ENCODE data around the gene ZNF469. TPM values are rescaled to one million over a fixed set of nuclear protein-coding genes. Genes with fewer than 3 reads are reported as not detected.
A peak's percentile ranks its signal among the peaks of the same experiment; 100 is the strongest.

Gene ZNF469
- total RNA-seq, 3 donors from 2014 or later (not counting 1 experiment from before 2014, with no cell fraction given): 4.5 to 5.8 (median 4.9) TPM

DNA sequence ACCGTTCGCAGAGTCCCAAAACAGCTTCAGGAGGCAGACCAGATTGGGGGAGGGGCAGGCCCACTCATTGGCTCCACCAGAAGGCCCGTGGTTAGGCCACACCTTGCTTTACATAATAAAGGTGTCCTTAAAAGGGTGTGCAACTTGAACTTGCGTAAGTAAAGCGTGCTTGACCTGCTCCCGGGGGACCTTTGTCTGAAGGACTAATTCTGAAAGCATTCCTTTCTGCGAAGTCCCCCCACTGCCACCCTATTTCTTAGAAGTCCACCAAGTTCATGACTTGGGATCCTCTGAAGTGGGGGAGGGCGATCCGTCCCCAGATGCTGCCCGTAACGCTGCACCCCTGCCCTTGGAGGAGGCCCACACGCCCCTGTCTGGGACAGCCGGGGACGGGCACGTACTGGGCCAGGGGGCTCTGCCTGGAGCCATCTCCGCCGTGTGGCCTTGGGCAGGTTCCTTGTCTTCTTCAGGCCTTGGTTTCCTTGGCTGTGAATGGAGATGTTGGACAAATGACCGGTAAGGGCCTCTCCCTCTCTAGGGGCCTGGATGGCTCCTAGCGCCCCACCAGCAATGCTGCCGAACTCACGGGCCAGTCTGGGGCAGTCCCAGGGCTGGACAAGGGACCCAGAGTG is 823 bp upstream of the ZNF469 start:
- intact Hi-C loops (cut with micrococcal nuclease): no loop called here
- peaks cover 7% of the 10 kb centered on the region for H3K4me1 ChIP-seq (ENCODE audit: control insufficient read depth, insufficient read depth, low read length)
- H3K27me3 ChIP-seq (ENCODE audit: control insufficient read depth, insufficient read depth, low read length): peaks cover 24% of the 10 kb centered on the region
- H3K27ac Mint-ChIP-seq: no peak overlapping the region
- H3K36me3 Mint-ChIP-seq: no peaks in the 10 kb centered on the region
- peaks cover 15 to 28% of the 10 kb centered on the region in 2 donors for H3K27me3 Mint-ChIP-seq (ENCODE audit: low read depth in 2 of 2)
- H3K9me3 ChIP-seq (ENCODE audit: control insufficient read depth, insufficient read depth, low read length): no peaks in the 10 kb centered on the region
- H3K4me3 ChIP-seq (ENCODE audit: low read length): no peak overlapping the region
- no peaks in the 10 kb centered on the region for H3K9me3 Mint-ChIP-seq
- no peaks in the 10 kb centered on the region for H3K36me3 ChIP-seq (ENCODE audit: control insufficient read depth, insufficient read depth, low read length)
- DNase-seq: no peak
- no peak overlapping the region for H3K27ac ChIP-seq (ENCODE audit: low read length)
- no peak overlapping the region for H3K4me3 Mint-ChIP-seq
- ATAC-seq: no peak
- TF ChIP-seq CTCF (IDR thresholded peaks at IDR 0.05): no peak
- 88% methylated on average over 21 of the region's 21 CpGs for WGBS (ENCODE audit: insufficient coverage)
- H3K4me1 Mint-ChIP-seq: peaks cover 0 to 4% of the 10 kb centered on the region in 2 donors

DNA sequence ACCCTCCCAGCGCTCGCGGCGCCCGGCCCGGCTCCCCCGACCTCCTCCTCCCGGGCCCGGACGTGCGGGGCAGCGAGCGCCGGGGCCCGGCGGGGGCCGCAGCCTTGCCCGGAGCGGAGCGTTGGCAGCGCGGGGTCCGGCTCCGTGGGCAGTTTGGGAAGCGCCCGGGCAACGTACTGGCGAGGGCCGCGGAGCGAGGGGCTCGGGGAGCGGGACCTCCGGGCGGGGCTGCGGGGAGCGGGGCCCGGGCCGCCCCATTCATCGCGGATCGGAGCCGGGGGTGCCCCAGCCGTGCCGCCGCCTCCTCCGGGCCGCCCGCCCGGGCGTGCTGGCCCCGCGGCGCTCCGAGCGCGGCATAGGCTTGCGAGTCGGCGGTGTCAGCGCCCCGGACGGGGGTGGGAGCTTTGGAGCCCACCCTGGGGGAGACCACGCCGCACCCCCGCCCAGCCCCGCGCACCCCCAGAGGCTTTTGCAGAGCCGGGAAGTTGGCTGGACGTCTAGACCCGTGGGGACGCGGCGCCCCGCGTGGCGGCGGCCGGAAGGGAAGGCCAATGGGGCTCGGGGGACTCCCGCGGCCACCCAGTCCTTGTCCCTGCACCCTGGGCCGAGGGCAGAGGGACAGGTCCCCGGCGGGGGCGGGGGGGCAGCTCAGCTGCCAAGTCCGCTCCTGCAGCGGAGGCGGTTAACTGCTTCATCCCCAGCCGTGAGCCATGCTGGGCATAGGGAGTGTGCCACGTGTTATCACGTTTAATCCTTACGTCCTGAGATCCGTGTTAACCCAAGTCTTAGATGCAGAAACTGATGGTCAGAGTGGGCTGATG is 852 bp downstream of the ZNF469 start:
- Mint-ChIP-seq H3K4me1 (peaks cover 0 to 4% of the 10 kb centered on the region in 2 donors), H3K9me3 (no peaks in the 10 kb centered on the region), H3K4me3 (no peak overlapping the region), H3K27ac (no peak overlapping the region), H3K36me3 (no peaks in the 10 kb centered on the region), H3K27me3 (ENCODE audit: low read depth in 2 of 2) (peaks cover 15 to 28% of the 10 kb centered on the region in 2 donors)
- TF ChIP-seq CTCF (IDR thresholded peaks at IDR 0.05): no peak
- H3K4me1 ChIP-seq (ENCODE audit: control insufficient read depth, insufficient read depth, low read length): peaks cover 7% of the 10 kb centered on the region
- intact Hi-C loops (cut with micrococcal nuclease): no loop called here
- no peaks in the 10 kb centered on the region for H3K9me3 ChIP-seq (ENCODE audit: control insufficient read depth, insufficient read depth, low read length)
- H3K27ac ChIP-seq (ENCODE audit: low read length): no peak overlapping the region
- DNase-seq (peak in 1 of 2 donors; percentile 9), ATAC-seq (peak in 1 of 3 donors; percentile 62)
- WGBS (ENCODE audit: insufficient coverage): 3% methylated on average over 94 of the region's 94 CpGs
- H3K27me3 ChIP-seq (ENCODE audit: control insufficient read depth, insufficient read depth, low read length): peaks cover 24% of the 10 kb centered on the region
- no peak overlapping the region for H3K4me3 ChIP-seq (ENCODE audit: low read length)
- no peaks in the 10 kb centered on the region for H3K36me3 ChIP-seq (ENCODE audit: control insufficient read depth, insufficient read depth, low read length)

DNA sequence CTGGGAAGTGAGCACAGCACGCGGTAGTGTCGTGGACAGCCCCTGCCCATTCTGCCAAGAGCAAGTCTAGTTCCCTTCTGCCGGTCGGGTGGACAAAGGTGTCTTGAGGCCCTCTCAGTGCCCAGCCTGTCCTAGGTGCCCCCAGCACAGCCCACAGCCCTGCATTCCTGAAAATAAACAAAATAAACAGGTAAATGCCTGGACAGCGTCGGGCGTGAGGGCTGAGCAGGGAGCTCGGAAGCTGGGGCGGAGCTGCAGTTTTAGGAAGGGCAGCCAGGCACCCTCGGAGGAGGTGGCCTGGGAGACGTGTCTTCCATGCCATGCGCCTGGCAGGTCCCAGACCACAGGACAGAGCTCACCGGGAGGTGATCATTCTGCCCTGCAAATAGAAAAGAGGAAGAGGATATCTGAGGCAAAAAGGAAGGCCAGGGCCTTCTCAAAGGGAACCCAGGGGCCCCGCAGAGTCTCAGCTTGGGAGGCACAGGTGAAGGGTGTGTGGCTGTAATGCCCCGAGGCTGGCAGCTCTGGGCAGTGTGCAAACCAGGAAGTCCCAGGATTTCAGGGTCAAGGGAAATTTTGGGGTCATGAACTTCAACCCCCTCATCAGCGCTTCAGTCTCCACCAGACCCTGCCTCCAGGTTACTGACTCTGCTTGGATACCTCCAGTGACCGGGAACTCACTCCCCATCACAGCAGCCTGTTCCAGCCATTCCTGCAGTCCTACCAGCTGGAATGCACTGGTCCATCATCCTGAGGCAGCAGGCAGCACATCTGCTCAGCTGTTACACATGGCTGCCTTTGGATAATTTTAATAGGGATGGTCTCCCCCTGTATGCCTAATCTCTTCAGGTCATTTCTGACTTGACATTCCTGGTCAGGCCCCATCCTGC is 1.7 kb downstream of the ZNF469 start:
- TF ChIP-seq CTCF (IDR thresholded peaks at IDR 0.05): no peak
- Histone ChIP-seq H3K36me3 (ENCODE audit: control insufficient read depth, insufficient read depth, low read length) (no peaks in the 10 kb centered on the region), H3K27ac (ENCODE audit: low read length) (no peak overlapping the region), H3K9me3 (ENCODE audit: control insufficient read depth, insufficient read depth, low read length) (no peaks in the 10 kb centered on the region), H3K4me1 (ENCODE audit: control insufficient read depth, insufficient read depth, low read length) (peaks cover 7% of the 10 kb centered on the region), H3K27me3 (ENCODE audit: control insufficient read depth, insufficient read depth, low read length) (peaks cover 24% of the 10 kb centered on the region), H3K4me3 (ENCODE audit: low read length) (no peak overlapping the region)
- WGBS (ENCODE audit: insufficient coverage): 30% methylated on average over 18 of the region's 18 CpGs
- intact Hi-C loops (cut with micrococcal nuclease): no loop called here
- ATAC-seq: no peak
- Mint-ChIP-seq H3K4me3 (no peak overlapping the region), H3K36me3 (no peaks in the 10 kb centered on the region), H3K9me3 (no peaks in the 10 kb centered on the region), H3K27ac (no peak overlapping the region), H3K4me1 (peaks cover 0 to 4% of the 10 kb centered on the region in 2 donors), H3K27me3 (ENCODE audit: low read depth in 2 of 2) (peaks cover 15 to 28% of the 10 kb centered on the region in 2 donors)
- no peak for DNase-seq

All from natural killer cell (primary cell).